GM21576 (cell line): Measurements from ENCODE around the gene FTO.
"Not testable (repeated sequence)": the region's sequence is repeated elsewhere in the genome, so short reads cannot be mapped to it uniquely, and the experiment has no call there.

Source experiments
- ATAC-seq: cut with Tn5 transposase; IDR thresholded peaks from one replicate; pipeline ENCODE4 v1.9.1; 2021; ENCODE audit warnings: mild to moderate bottlenecking, moderate library complexity; ENCODE audit not compliant: unreplicated experiment

Gene FTO

GRCh38 chr16:54165912-54166865 is 462.2 kb downstream of the FTO start:
- no peak for ATAC-seq

- ATAC-seq, result no peak
These were observed 465.2 kb downstream of the FTO start for GRCh38 chr16:54169112-54169511.

- no peak for ATAC-seq
These were observed 467.9 kb downstream of the FTO start for GRCh38 chr16:54171626-54172537.

GRCh38 chr16:54173490-54173889 is 469.5 kb downstream of the FTO start:
- ATAC-seq, result no peak

- ATAC-seq, result no peak
These were observed 470.2 kb downstream of the FTO start for GRCh38 chr16:54174201-54174600.

GRCh38 chr16:54174750-54175149 is 470.8 kb downstream of the FTO start:
- ATAC-seq, result no peak

GRCh38 chr16:54175169-54175551 is 471.2 kb downstream of the FTO start:
- ATAC-seq, result no peak

GRCh38 chr16:54175552-54176375 is 471.8 kb downstream of the FTO start:
- ATAC-seq, result no peak

- ATAC-seq, result no peak
These were observed 472.5 kb downstream of the FTO start for GRCh38 chr16:54176376-54176901.

GRCh38 chr16:54177052-54177861 is 473.3 kb downstream of the FTO start:
- ATAC-seq, result no peak

- no peak for ATAC-seq
These were observed 474.0 kb downstream of the FTO start for GRCh38 chr16:54177862-54178477.

GRCh38 chr16:54178478-54178976 is 474.6 kb downstream of the FTO start:
- no peak for ATAC-seq

GRCh38 chr16:54180421-54181359 is 476.7 kb downstream of the FTO start:
- no peak for ATAC-seq

GRCh38 chr16:54181683-54182329 is 477.9 kb downstream of the FTO start:
- ATAC-seq, result not testable (repeated sequence)

GRCh38 chr16:54185045-54185444 is 481.1 kb downstream of the FTO start:
- ATAC-seq, result no peak

- ATAC-seq, result no peak
These were observed 487.2 kb downstream of the FTO start for GRCh38 chr16:54191163-54191562.

- ATAC-seq, result no peak
These were observed 487.6 kb downstream of the FTO start for GRCh38 chr16:54191592-54191991.
